AG04450 (cell line): ENCODE data around the gene EHF. TPM values are rescaled to one million over a fixed set of nuclear protein-coding genes. Genes with fewer than 3 reads are reported as not detected.
A peak's percentile ranks its signal among the peaks of the same experiment; 100 is the strongest.

Source experiments
- CTCF ChIA-PET: fragments of 300-600, 350-600 bp; formaldehyde crosslinking; extraction: SDS; loops from one replicate; lab custom pipeline; 2022; ENCODE audit warnings: antibody characterized with exemption, inconsistent platforms; lab: Charles Lee
- POLR2A ChIA-PET: fragments of 350-600 bp; formaldehyde crosslinking; extraction: SDS; loops from one replicate; lab custom pipeline; 2021; ENCODE audit warnings: antibody characterized with exemption, inconsistent platforms; lab: Yijun Ruan, JAX
- DNase-seq: peaks from one replicate; pipeline ENCODE4 v3.0.0-alpha.2; 2011; ENCODE audit warnings: low read depth, low spot score
- H3K27ac ChIP-seq: one replicate; pipeline ENCODE4 v1.5.1; 2012; ENCODE audit warnings: low read depth, low read length, control low read depth
- H3K27me3 ChIP-seq: one replicate; pipeline ENCODE4 v1.6.0; 2012; ENCODE audit warnings: low read length; ENCODE audit not compliant: control insufficient read depth, insufficient read depth
- H3K4me3 ChIP-seq: 2 replicates; pipeline ENCODE4 v1.5.1; 2011; ENCODE audit warnings: mild to moderate bottlenecking, low read depth, low read length, control low read depth
- H3K9me3 ChIP-seq: 2 replicates; pipeline ENCODE4 v1.5.1; 2012; ENCODE audit warnings: low read length; ENCODE audit not compliant: control insufficient read depth, insufficient read depth
- CTCF ChIP-seq: IDR thresholded peaks from 2 replicates; pipeline ENCODE4 v1.5.1; 2011; ENCODE audit warnings: low read depth, low read length, control low read depth, inconsistent platforms
- polyA plus RNA-seq: library from polyadenylated mRNA; depleted of rRNA; stranded (reverse); fragments of >200 nt; gene quantifications from 2 replicates; pipeline ENCODE4 v1.2.3, GENCODE V29; 2011

EHF gene
- polyA plus RNA-seq, 1 experiment = 0.05 TPM

- DNase-seq = no peak
- Histone ChIP-seq H3K27me3 (no peaks in the 10 kb centered on the region), H3K27ac (peak overlapping the region; percentile 32), H3K9me3 (peaks cover 2% of the 10 kb centered on the region; the same call in 1 of the 2 replicates), H3K4me3 (no peak overlapping the region)
- CTCF ChIA-PET = interaction anchor here (1.1 to 3.2 kb wide), 3 partner anchors 14 to 292 kb away, joined by 5 to 16 read pairs (median 6); no protein-coding TSS in a partner anchor
- 0 out of 2 replicates have a peak, but pooled peaks have one; percentile 8 for TF ChIP-seq CTCF
- POLR2A ChIA-PET = interaction anchor here (0.6 to 1.6 kb wide), 4 partner anchors 12 to 55 kb away, joined by 3 to 4 read pairs (median 3); no protein-coding TSS in a partner anchor
Observed at GRCh38 chr11:34600339-34601084, 20.4 kb upstream of the EHF start.

- DNase-seq = peak; percentile 46
- no peak overlapping the region for H3K4me3 ChIP-seq
- H3K9me3 ChIP-seq = no peaks in the 10 kb centered on the region
- no peaks in the 10 kb centered on the region for H3K27me3 ChIP-seq
- POLR2A ChIA-PET = interaction anchor here (0.6 to 1.6 kb wide), 3 partner anchors 12 to 53 kb away, joined by 3 to 4 read pairs (median 3); no protein-coding TSS in a partner anchor
- CTCF ChIA-PET = interaction anchor here (1.1 to 3.2 kb wide), 3 partner anchors 15 to 291 kb away, joined by 5 to 16 read pairs (median 6); no protein-coding TSS in a partner anchor
- peak overlapping the region; percentile 32 for H3K27ac ChIP-seq
- no peak for TF ChIP-seq CTCF
Observed at GRCh38 chr11:34601085-34601444, 19.8 kb upstream of the EHF start.

DNA sequence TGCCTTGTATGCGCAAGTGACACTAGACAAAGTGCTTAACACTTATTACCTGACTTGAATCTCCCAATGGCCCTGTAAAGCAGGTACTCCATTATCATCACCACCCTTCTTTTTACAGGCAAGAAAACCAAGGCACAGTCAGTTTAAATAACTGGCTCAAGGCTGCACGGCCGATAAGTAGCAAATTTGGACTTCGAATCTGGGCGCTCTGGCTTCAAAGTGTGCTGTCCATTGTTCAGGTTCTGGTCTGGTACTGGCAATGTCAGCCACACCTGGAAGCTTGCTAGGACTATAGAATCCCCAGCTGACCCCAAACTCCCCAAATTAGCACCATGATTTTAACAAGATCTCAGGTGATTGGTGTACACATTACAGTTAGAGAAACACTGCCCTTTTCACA, 19.3 kb upstream of the EHF start:
- DNase-seq = no peak
- no peak for TF ChIP-seq CTCF
- no peaks in the 10 kb centered on the region for H3K9me3 ChIP-seq
- peak overlapping the region; percentile 47 for H3K27ac ChIP-seq
- CTCF ChIA-PET = interaction anchor here (1.1 to 3.2 kb wide), 2 partner anchors 288 to 291 kb away, joined by 6 to 16 read pairs; no protein-coding TSS in a partner anchor
- POLR2A ChIA-PET = interaction anchor here (1.1 to 1.6 kb wide), 2 partner anchors 13 to 52 kb away, joined by 3 to 4 read pairs; no protein-coding TSS in a partner anchor
- H3K4me3 ChIP-seq = no peak overlapping the region
- H3K27me3 ChIP-seq = no peaks in the 10 kb centered on the region

DNA sequence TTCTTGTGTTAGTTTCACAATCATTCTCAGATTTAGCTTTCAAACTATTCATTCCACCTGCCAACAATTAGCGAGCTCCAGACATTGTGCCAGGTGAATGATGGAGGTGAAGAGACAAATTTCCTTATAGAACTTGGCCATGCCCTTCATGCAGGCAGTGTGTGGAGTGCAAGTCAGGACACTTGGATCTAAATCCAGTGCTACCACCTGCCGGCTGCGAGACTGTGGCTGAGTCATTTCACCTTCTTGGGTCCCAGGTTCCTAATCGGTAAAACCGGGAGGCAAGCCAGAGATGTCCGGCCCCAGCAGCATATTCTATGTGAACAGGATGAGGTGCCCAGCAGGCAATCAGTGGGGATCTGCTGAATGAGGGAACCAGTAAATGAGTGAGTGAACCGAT, 18.6 kb upstream of the EHF start:
- POLR2A ChIA-PET = interaction anchor here (1.6 kb wide), 1 partner anchor 52 kb away, joined by 4 read pairs; no protein-coding TSS in a partner anchor

More for the DNA sequence above, 18.6 kb upstream of the EHF start:
- TF ChIP-seq CTCF = no peak
- no peak overlapping the region for H3K27ac ChIP-seq
- no peaks in the 10 kb centered on the region for H3K9me3 ChIP-seq
- CTCF ChIA-PET = interaction anchor here (3.2 kb wide), 1 partner anchor 290 kb away, joined by 16 read pairs; no protein-coding TSS in a partner anchor
- H3K27me3 ChIP-seq = no peaks in the 10 kb centered on the region
- no peak for DNase-seq
- H3K4me3 ChIP-seq = no peak overlapping the region
